ENCODE results near the gene GRM8.

GRM8 gene

GRCh38 chr7:126657599-126658358 is 595.0 kb downstream of the GRM8 start:
- no peak for DNase-seq (ENCODE audit: low read depth in 2 of 2)
- TF ChIP-seq CTCF (IDR thresholded peaks at IDR 0.05; ENCODE audit: low read depth, low read length) = no peak
- no peak overlapping the region for H3K4me3 ChIP-seq (replicated peaks in 1 of 2; ENCODE audit: low read depth in 2 of 2, low read length in 2 of 2)

- TF ChIP-seq CTCF (IDR thresholded peaks at IDR 0.05; ENCODE audit: low read depth, low read length) = no peak
- no peak for DNase-seq (ENCODE audit: low read depth in 2 of 2)
- no peak overlapping the region for H3K4me3 ChIP-seq (replicated peaks in 1 of 2; ENCODE audit: low read depth in 2 of 2, low read length in 2 of 2)
Observed at GRCh38 chr7:126657137-126657536, 595.6 kb downstream of the GRM8 start.

GRCh38 chr7:126656165-126656564 is 596.6 kb downstream of the GRM8 start:
- H3K4me3 ChIP-seq (replicated peaks in 1 of 2; ENCODE audit: low read depth in 2 of 2, low read length in 2 of 2) = no peak overlapping the region
- DNase-seq (ENCODE audit: low read depth in 2 of 2) = no peak
- no peak for TF ChIP-seq CTCF (IDR thresholded peaks at IDR 0.05; ENCODE audit: low read depth, low read length)

GRCh38 chr7:126637538-126637937 is 615.2 kb downstream of the GRM8 start:
- DNase-seq (ENCODE audit: low read depth in 2 of 2) = no peak
- TF ChIP-seq CTCF (IDR thresholded peaks at IDR 0.05; ENCODE audit: low read depth, low read length) = no peak
- H3K4me3 ChIP-seq (replicated peaks in 1 of 2; ENCODE audit: low read depth in 2 of 2, low read length in 2 of 2) = no peak overlapping the region

GRCh38 chr7:126635545-126635944 is 617.2 kb downstream of the GRM8 start:
- no peak for DNase-seq (ENCODE audit: low read depth in 2 of 2)
- no peak overlapping the region for H3K4me3 ChIP-seq (replicated peaks in 1 of 2; ENCODE audit: low read depth in 2 of 2, low read length in 2 of 2)
- TF ChIP-seq CTCF (IDR thresholded peaks at IDR 0.05; ENCODE audit: low read depth, low read length) = no peak

- DNase-seq (ENCODE audit: low read depth in 2 of 2) = peak in 1 of 2 donors; percentile 1
- no peak overlapping the region for H3K4me3 ChIP-seq (replicated peaks in 1 of 2; ENCODE audit: low read depth in 2 of 2, low read length in 2 of 2)
- TF ChIP-seq CTCF (IDR thresholded peaks at IDR 0.05; ENCODE audit: low read depth, low read length) = no peak
Observed at GRCh38 chr7:126608339-126608776, 644.4 kb downstream of the GRM8 start.

- no peak overlapping the region for H3K4me3 ChIP-seq (replicated peaks in 1 of 2; ENCODE audit: low read depth in 2 of 2, low read length in 2 of 2)
- TF ChIP-seq CTCF (IDR thresholded peaks at IDR 0.05; ENCODE audit: low read depth, low read length) = no peak
- DNase-seq (ENCODE audit: low read depth in 2 of 2) = no peak
Observed at GRCh38 chr7:126606331-126606730, 646.4 kb downstream of the GRM8 start.

Data from cardiac fibroblast (primary cell).